ENCODE results near the gene E2F7.

Gene E2F7

DNA sequence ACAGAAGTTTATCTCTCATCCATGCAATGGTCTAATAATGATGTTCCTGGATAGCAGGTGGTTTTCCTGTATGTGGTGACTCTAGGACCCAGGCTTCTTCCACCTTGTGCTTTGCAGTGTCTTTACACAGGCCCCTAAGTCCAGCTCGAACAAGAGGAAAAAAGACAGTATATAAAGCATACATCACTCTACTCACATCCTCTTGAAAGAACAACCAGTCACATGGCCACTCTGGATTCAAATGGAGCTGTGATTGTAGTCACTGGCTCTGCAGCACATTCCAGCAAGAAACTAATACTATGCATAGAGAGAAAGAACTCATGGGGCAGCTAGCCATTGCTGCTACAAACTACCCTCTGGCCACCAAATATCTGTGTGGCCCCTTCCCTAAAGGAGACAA, 11.5 kb upstream of the E2F7 start:
- TF ChIP-seq, protein P1, sequence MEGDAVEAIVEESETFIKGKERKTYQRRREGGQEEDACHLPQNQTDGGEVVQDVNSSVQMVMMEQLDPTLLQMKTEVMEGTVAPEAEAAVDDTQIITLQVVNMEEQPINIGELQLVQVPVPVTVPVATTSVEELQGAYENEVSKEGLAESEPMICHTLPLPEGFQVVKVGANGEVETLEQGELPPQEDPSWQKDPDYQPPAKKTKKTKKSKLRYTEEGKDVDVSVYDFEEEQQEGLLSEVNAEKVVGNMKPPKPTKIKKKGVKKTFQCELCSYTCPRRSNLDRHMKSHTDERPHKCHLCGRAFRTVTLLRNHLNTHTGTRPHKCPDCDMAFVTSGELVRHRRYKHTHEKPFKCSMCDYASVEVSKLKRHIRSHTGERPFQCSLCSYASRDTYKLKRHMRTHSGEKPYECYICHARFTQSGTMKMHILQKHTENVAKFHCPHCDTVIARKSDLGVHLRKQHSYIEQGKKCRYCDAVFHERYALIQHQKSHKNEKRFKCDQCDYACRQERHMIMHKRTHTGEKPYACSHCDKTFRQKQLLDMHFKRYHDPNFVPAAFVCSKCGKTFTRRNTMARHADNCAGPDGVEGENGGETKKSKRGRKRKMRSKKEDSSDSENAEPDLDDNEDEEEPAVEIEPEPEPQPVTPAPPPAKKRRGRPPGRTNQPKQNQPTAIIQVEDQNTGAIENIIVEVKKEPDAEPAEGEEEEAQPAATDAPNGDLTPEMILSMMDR (IDR thresholded peaks at IDR 0.05), result no peak

DNA sequence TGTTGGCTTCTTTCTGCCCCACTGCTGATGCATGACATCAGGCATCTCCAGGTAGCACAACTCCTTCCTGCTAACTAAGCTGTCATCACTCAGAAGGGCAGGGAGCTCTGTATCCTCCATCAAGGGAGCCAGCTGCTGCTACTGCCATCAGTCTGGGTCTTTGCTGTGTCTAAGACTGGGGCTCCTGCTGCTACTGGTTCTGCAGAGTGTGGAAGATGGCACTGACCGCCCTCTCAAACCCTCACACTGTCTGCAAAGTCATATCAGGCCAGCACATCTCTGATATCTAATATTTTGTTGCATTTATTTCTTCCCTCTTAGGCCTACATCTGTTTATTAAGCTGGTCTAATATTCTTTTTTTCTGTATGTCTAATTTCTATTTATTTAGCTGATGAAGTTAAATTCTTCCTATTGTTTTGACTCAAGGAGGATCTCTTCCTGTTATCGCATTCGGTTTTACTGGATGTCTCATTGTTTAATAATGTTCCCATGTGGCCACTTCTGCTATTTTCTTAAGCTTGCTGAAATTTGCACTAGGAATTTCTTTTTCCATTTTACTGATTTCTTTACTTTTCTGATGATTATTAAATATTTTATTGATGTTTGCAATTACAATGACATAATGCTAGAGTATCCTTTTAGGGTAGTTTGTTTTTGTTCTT, 7.6 kb upstream of the E2F7 start:
- TF ChIP-seq, protein P1 (IDR thresholded peaks at IDR 0.05), result no peak

DNA sequence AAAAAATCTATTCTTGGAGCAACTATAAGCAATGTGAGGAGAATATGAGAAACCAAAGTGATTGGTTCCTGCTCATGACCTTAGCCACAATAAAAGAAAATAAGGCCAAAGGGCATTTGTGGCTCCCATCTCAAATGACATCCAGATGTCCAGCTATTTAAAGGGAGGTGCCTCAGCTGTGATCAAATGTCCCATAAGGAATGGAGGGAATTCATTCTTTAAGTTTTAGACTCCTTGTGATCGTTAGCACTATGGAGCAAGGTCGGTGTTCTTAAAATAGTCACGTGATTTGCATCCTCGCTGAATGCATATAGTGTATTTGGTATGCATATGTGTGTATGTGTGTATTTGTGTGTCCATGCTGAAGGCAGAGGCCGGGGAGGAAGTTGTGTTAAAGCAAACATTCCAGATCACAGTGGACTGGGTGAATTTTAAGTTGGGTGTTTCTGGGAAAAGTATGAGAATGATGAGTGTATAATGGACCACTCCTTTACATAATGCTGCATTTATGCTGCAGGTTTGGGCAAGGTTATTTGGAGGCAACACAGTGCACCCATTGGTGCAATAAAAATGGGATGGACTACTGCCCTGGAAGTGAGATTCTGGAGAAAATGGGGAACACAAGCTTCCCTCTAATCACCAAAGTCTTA, 5.6 kb upstream of the E2F7 start:
- TF ChIP-seq, protein P1 (IDR thresholded peaks at IDR 0.05), result no peak

DNA sequence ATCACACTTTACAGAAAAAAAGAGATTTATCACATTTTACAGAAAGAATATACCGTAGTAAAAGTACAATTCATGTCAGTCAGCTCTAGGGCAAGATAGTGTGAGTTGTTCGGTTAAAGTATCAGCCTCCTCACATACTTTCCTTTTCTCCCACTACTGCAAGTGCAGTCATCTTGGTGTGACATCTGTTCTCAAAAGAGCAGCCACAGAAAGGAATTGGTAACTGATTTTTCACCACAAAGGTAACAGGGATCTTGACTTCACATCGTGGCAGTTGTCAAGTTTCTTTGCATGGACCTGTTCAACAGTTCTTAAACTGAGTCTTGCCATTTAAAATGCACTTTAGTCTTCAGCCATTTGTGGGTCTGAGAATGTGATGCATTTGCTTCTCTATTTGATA, 5.0 kb upstream of the E2F7 start:
- TF ChIP-seq, protein P1 (IDR thresholded peaks at IDR 0.05), result no peak

DNA sequence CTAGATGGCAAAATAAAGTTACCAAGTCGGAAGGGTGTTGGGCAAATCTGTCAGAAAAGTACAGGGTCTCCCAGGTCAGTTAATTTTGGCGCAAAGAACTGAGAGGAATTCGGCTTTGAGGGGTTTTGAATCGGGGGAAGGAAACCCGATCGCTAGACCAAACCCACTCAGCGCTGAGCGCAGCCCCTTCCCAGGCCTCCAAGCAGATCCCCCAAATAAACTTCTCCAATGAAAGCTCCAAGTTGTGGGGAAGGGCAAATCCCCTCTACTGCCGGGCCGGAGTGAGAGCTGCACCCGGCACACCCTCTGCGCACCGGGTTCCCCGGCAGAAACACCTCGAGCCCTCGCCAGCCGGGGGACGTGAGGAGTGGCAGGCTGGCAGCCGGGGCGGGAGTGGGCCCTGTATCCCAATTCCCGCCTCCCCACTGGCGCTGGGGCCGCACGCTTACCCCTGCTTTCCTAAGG, 441 bp downstream of the E2F7 start:
- TF ChIP-seq, protein P1 (IDR thresholded peaks at IDR 0.05), result no peak

DNA sequence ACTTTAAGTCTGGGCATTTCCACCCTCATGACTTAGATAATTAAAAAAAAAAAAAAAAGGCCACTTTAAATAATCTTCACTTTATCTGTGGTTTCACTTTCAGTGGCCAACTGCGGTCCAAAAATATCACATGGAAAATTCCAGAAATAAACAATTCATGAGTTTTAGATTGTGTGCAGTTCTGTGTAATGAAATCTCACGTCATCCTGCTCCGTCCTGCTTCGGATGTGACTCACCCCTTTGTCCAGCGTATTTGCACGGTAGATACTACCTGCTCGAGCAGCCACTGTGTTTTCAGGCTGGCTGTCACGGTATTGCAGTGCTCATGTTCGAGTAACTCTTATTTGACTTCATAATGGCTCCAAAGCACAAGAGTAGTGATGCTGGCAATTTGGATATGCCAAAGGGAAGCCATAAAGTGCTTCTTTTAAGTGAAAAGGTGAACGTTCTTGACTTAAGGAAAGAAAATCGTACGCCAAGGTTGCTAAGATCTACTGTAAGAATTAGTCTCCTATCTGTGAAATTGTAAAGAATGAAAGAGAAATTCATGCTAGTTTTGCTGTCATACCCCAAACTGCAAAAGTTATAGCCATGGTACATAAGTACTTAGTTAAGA, 2.4 kb downstream of the E2F7 start:
- TF ChIP-seq, protein P1 (IDR thresholded peaks at IDR 0.05), result no peak

DNA sequence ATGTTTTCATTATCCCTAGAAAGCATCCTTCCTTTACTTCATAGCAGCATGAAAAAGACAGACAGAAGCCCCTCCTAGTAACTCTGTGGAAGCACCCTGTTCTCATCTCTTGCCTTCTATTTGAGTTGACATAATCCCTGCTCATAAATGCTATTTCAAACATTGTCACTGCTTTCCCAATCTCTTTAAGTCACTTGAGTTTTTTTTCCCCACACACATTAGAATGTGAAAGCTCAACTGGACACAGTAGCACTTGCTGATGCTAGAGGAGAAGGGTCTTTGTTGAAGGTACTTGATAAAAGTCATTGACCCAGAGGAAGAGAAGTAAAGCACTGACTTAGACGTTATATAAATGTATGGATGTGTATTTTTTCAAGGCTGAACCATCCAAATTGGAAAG, 3.0 kb downstream of the E2F7 start:
- TF ChIP-seq, protein P1 (IDR thresholded peaks at IDR 0.05), result no peak

Data from LNCAP (cell line).